Loucy (cell line): Measurements from ENCODE around the gene PRICKLE2.

Experiments used
- EZH2phosphoT487 ChIP-seq: fragments of 200-600 bp; IDR thresholded peaks from 2 replicates; pipeline ENCODE4 v1.6.1; 2018; ENCODE audit warnings: antibody characterized with exemption, mild to moderate bottlenecking, moderate library complexity, borderline replicate concordance
- TF ChIP-seq, protein P1 (sequence below): fragments of 200-600 bp; sonication (generic); conservative IDR thresholded peaks from 2 replicates; pipeline ENCODE4 v1.5.1; 2014; ENCODE audit warnings: mild to moderate bottlenecking, antibody characterized with exemption, low read length

GRCh38 chr3:64108231-64108630, 117.0 kb downstream of the PRICKLE2 start:
- TF ChIP-seq, protein P1, sequence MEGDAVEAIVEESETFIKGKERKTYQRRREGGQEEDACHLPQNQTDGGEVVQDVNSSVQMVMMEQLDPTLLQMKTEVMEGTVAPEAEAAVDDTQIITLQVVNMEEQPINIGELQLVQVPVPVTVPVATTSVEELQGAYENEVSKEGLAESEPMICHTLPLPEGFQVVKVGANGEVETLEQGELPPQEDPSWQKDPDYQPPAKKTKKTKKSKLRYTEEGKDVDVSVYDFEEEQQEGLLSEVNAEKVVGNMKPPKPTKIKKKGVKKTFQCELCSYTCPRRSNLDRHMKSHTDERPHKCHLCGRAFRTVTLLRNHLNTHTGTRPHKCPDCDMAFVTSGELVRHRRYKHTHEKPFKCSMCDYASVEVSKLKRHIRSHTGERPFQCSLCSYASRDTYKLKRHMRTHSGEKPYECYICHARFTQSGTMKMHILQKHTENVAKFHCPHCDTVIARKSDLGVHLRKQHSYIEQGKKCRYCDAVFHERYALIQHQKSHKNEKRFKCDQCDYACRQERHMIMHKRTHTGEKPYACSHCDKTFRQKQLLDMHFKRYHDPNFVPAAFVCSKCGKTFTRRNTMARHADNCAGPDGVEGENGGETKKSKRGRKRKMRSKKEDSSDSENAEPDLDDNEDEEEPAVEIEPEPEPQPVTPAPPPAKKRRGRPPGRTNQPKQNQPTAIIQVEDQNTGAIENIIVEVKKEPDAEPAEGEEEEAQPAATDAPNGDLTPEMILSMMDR = no peak
- no peak for TF ChIP-seq EZH2phosphoT487
